SU-DHL-6 (cell line): ENCODE results near the gene PAWR.

Source experiments
- H2AFZ ChIP-seq: fragments of 200-600 bp; sonication (generic); 2 replicates; pipeline ENCODE4 v1.6.1; 2014; ENCODE audit warnings: low read depth, mild to moderate bottlenecking, moderate library complexity, mixed read lengths, antibody characterized with exemption, low read length; ENCODE audit not compliant: severe bottlenecking
- H3F3A ChIP-seq: fragments of 200-600 bp; shearing (Covaris generic); 2 replicates; pipeline ENCODE4 v1.6.0; 2016; ENCODE audit warnings: antibody characterized with exemption, mild to moderate bottlenecking; ENCODE audit not compliant: insufficient read depth
- H3K27ac ChIP-seq: fragments of 200-600 bp; sonication (generic); 2 replicates; pipeline ENCODE4 v1.5.1; 2016; ENCODE audit warnings: low read depth, mild to moderate bottlenecking, low read length, moderate library complexity, mixed read lengths
- H3K27me3 ChIP-seq: fragments of 200-600 bp; sonication (generic), shearing (Covaris generic); 2 replicates; pipeline ENCODE4 v1.6.0; 2014; ENCODE audit warnings: mild to moderate bottlenecking, low read length
- H3K36me3 ChIP-seq: fragments of 200-600 bp; sonication (generic); 2 replicates; pipeline ENCODE4 v1.6.1; 2014; ENCODE audit warnings: mild to moderate bottlenecking, low read length, mixed read lengths
- H3K4me2 ChIP-seq: fragments of 300-600, 200-600 bp; shearing (Covaris generic), sonication (generic); 2 replicates; pipeline ENCODE4 v1.6.0; 2014; ENCODE audit warnings: low read length, low read depth, mild to moderate bottlenecking; ENCODE audit not compliant: poor library complexity, severe bottlenecking
- H3K4me3 ChIP-seq: fragments of 200-600 bp; sonication (generic); 2 replicates; pipeline ENCODE4 v1.5.1; 2014; ENCODE audit warnings: antibody characterized with exemption, low read length, mild to moderate bottlenecking, mixed read lengths; ENCODE audit not compliant: insufficient read depth, poor library complexity, severe bottlenecking
- H3K79me2 ChIP-seq: fragments of 200-600 bp; sonication (generic); 2 replicates; pipeline ENCODE4 v1.6.1; 2014; ENCODE audit warnings: mild to moderate bottlenecking, low read length, moderate library complexity; ENCODE audit not compliant: insufficient read depth
- H3K9ac ChIP-seq: fragments of 200-600 bp; sonication (generic); 2 replicates; pipeline ENCODE4 v1.7.0; 2014; ENCODE audit warnings: mild to moderate bottlenecking, low read length
- H3K9me2 ChIP-seq: fragments of 200-600 bp; sonication (generic); replicated peaks from 2 replicates; pipeline ENCODE4 v1.6.1; 2014; ENCODE audit warnings: low read length; ENCODE audit not compliant: insufficient read depth
- H3K9me3 ChIP-seq: fragments of 200-600 bp; sonication (generic); 2 replicates; pipeline ENCODE4 v1.6.1; 2014; ENCODE audit warnings: low read length, mixed read lengths; ENCODE audit not compliant: insufficient read depth
- H4K20me1 ChIP-seq: fragments of 200-600 bp; sonication (generic); 2 replicates; pipeline ENCODE4 v1.6.1; 2014; ENCODE audit warnings: low read depth, mild to moderate bottlenecking, antibody characterized with exemption, low read length, moderate library complexity, mixed read lengths
- CTCF ChIP-seq: fragments of 200-600 bp; sonication (generic); IDR thresholded peaks from one replicate; pipeline ENCODE4 v1.5.1; 2017; ENCODE audit warnings: antibody characterized with exemption, mild to moderate bottlenecking, low read length, moderate library complexity; ENCODE audit not compliant: insufficient read depth, poor library complexity, severe bottlenecking
- EZH2phosphoT487 ChIP-seq: fragments of 200-600 bp; sonication (generic), shearing (Covaris generic); conservative IDR thresholded peaks from 2 replicates; pipeline ENCODE4 v1.6.1; 2018; ENCODE audit warnings: mild to moderate bottlenecking, antibody characterized with exemption, low read length, moderate library complexity, mixed read lengths

PAWR gene

GRCh38 chr12:79587368-79587767 is 103.4 kb downstream of the PAWR start:
- H3K9me2 ChIP-seq: no peaks in the 10 kb centered on the region
- no peaks in the 10 kb centered on the region for H3K9me3 ChIP-seq
- H3K4me2 ChIP-seq: no peak overlapping the region
- H3K79me2 ChIP-seq: no peaks in the 10 kb centered on the region
- TF ChIP-seq EZH2phosphoT487: no peak
- TF ChIP-seq CTCF: no peak
- no peaks in the 10 kb centered on the region for H4K20me1 ChIP-seq
- H2AFZ ChIP-seq: no peak overlapping the region
- no peak overlapping the region for H3K27ac ChIP-seq
- H3K27me3 ChIP-seq: no peaks in the 10 kb centered on the region
- peaks cover 32% of the 10 kb centered on the region for H3K36me3 ChIP-seq
- no peak overlapping the region for H3K9ac ChIP-seq
- H3K4me3 ChIP-seq: no peak overlapping the region
- 0 out of 2 replicates have a peak, but pooled peaks cover 6% of the 10 kb centered on the region for H3F3A ChIP-seq

- H3K27ac ChIP-seq: no peak overlapping the region
Measured at GRCh38 chr12:79585147-79585546, 105.6 kb downstream of the PAWR start.

GRCh38 chr12:79573820-79574219 is 116.9 kb downstream of the PAWR start:
- no peak overlapping the region for H3K4me2 ChIP-seq
- no peaks in the 10 kb centered on the region for H3K9me3 ChIP-seq
- H3K4me3 ChIP-seq: no peak overlapping the region
- no peaks in the 10 kb centered on the region for H4K20me1 ChIP-seq
- no peaks in the 10 kb centered on the region for H3K9me2 ChIP-seq
- no peak overlapping the region for H3K9ac ChIP-seq
- no peaks in the 10 kb centered on the region for H3K79me2 ChIP-seq
- H3K27me3 ChIP-seq: no peaks in the 10 kb centered on the region
- H3F3A ChIP-seq: no peaks in the 10 kb centered on the region
- no peak overlapping the region for H3K27ac ChIP-seq
- no peaks in the 10 kb centered on the region for H3K36me3 ChIP-seq
- no peak for TF ChIP-seq CTCF
- no peak overlapping the region for H2AFZ ChIP-seq

More at GRCh38 chr12:79585147-79585546, 105.6 kb downstream of the PAWR start:
- no peak overlapping the region for H3K9ac ChIP-seq
- no peak overlapping the region for H3K4me3 ChIP-seq
- H3K79me2 ChIP-seq: no peaks in the 10 kb centered on the region
- no peak for TF ChIP-seq EZH2phosphoT487
- no peak for TF ChIP-seq CTCF
- H2AFZ ChIP-seq: no peak overlapping the region
- no peaks in the 10 kb centered on the region for H3K9me2 ChIP-seq
- H3K27me3 ChIP-seq: no peaks in the 10 kb centered on the region
- no peaks in the 10 kb centered on the region for H4K20me1 ChIP-seq
- no peak overlapping the region for H3K4me2 ChIP-seq
- no peaks in the 10 kb centered on the region for H3K9me3 ChIP-seq
- peaks cover 17% of the 10 kb centered on the region for H3K36me3 ChIP-seq
- H3F3A ChIP-seq: 0 out of 2 replicates have a peak, but pooled peaks cover 6% of the 10 kb centered on the region
